Lung (tissue), 12 donors: ENCODE measurements around the gene OLIG2. TPM values are rescaled to one million over a fixed set of nuclear protein-coding genes. Genes with fewer than 3 reads are reported as not detected.
A peak's percentile ranks its signal among the peaks of the same experiment; 100 is the strongest.

Experiments used
- ATAC-seq: fragments of 200-7000 bp; cut with Tn5 transposase; one replicate; pipeline ENCODE4 v1.9.1; 2020; ENCODE audit warnings: moderate number of reproducible peaks; ENCODE audit not compliant: insufficient read depth, low FRiP score
- DNase-seq, 3 donors: peaks; one replicate each; pipeline ENCODE4 v3.0.0-alpha.2; 2013 to 2017
- H3K27ac ChIP-seq, 2 donors: one replicate each; pipeline ENCODE4 v1.5.1; 2013; ENCODE audit warnings: mild to moderate bottlenecking in 2 of 2, moderate library complexity in 2 of 2, control low read depth in 1 of 2, inconsistent platforms in 1 of 2, low read depth in 1 of 2, low read length in 1 of 2
- H3K27me3 ChIP-seq, 3 donors: one replicate each; pipeline ENCODE4 v1.5.1; 2013; ENCODE audit warnings: low read length in 2 of 3; ENCODE audit not compliant: control insufficient read depth in 3 of 3, insufficient read depth in 3 of 3
- H3K36me3 ChIP-seq, 4 donors: one replicate each; pipeline ENCODE4 v1.5.1; 2013; ENCODE audit warnings: low read length in 4 of 4, mild to moderate bottlenecking in 1 of 4, moderate library complexity in 1 of 4; ENCODE audit not compliant: control insufficient read depth in 4 of 4, insufficient read depth in 4 of 4
- H3K4me1 ChIP-seq, 5 donors: one replicate each; pipeline ENCODE4 v1.5.1; 2013; ENCODE audit warnings: low read length in 5 of 5, mild to moderate bottlenecking in 2 of 5, moderate library complexity in 1 of 5; ENCODE audit not compliant: control insufficient read depth in 5 of 5, insufficient read depth in 5 of 5
- H3K4me3 ChIP-seq: one replicate; pipeline ENCODE4 v1.5.1; 2013; ENCODE audit warnings: mild to moderate bottlenecking, control low read depth, moderate library complexity
- H3K9ac ChIP-seq, 2 donors: one replicate each; pipeline ENCODE4 v1.5.1; 2013; ENCODE audit warnings: low read length in 2 of 2, control low read depth in 1 of 2; ENCODE audit not compliant: insufficient read depth in 1 of 2
- H3K9me3 ChIP-seq, 4 donors: one replicate each; pipeline ENCODE4 v1.5.1; 2013; ENCODE audit warnings: low read length in 3 of 4, mild to moderate bottlenecking in 1 of 4, moderate library complexity in 1 of 4; ENCODE audit not compliant: control insufficient read depth in 4 of 4, insufficient read depth in 3 of 4
- WGBS, 2 donors: extraction: QIAGEN DNeasy Blood & Tissue Kit; methylation state at CpG; one replicate each; pipeline ENCODE4 v1.1.7; 2013; 5-methylcytosine and 5-hydroxymethylcytosine counted together
- polyA plus RNA-seq, 2 donors: library from polyadenylated mRNA; stranded (reverse); fragments of 200-250 nt; gene quantifications; one replicate each; pipeline ENCODE4 v1.2.1, GENCODE V29; 2013
- total RNA-seq, 2 donors: library from RNA; depleted of rRNA in 1 of 2; stranded (reverse); fragments of >200 nt in 1 of 2; gene quantifications; one replicate each; pipeline ENCODE4 v1.2.1, GENCODE V29; 2014 to 2021
- TF ChIP-seq, protein P1 (sequence below): IDR thresholded peaks from 2 replicates; pipeline ENCODE4 v1.5.1; 2012; ENCODE audit warnings: mild to moderate bottlenecking; ENCODE audit errors: control extremely low read depth, extremely low read depth
- donor health status: control.
- donor health status: control.
- donor health status: Bipolar disorder and iron deficiency.
- donor health status: healthy.
- donor health status: DM: yes; HTN: yes; CAD: no.

Gene OLIG2
- total and polyA plus RNA-seq, 4 donors: 0.04 to 1.3 (median 0.63) TPM

GRCh38 chr21:32990666-32991065, 35.1 kb upstream of the OLIG2 start:
- TF ChIP-seq, protein P1, sequence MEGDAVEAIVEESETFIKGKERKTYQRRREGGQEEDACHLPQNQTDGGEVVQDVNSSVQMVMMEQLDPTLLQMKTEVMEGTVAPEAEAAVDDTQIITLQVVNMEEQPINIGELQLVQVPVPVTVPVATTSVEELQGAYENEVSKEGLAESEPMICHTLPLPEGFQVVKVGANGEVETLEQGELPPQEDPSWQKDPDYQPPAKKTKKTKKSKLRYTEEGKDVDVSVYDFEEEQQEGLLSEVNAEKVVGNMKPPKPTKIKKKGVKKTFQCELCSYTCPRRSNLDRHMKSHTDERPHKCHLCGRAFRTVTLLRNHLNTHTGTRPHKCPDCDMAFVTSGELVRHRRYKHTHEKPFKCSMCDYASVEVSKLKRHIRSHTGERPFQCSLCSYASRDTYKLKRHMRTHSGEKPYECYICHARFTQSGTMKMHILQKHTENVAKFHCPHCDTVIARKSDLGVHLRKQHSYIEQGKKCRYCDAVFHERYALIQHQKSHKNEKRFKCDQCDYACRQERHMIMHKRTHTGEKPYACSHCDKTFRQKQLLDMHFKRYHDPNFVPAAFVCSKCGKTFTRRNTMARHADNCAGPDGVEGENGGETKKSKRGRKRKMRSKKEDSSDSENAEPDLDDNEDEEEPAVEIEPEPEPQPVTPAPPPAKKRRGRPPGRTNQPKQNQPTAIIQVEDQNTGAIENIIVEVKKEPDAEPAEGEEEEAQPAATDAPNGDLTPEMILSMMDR: no peak
- 72 to 78% methylated on average over 6 of the region's 6 CpGs for WGBS, 2 donors
- Histone ChIP-seq H3K4me1 (no peaks in the 10 kb centered on the region), H3K9me3 (peaks cover 0 to 4% (median 2%) of the 10 kb centered on the region in 4 donors), H3K9ac (no peak overlapping the region), H3K4me3 (no peak overlapping the region), H3K27me3 (peaks cover 0 to 13% (median 11%) of the 10 kb centered on the region in 3 donors), H3K27ac (no peak overlapping the region), H3K36me3 (no peaks in the 10 kb centered on the region)
- DNase-seq: no peak
- no peak for ATAC-seq

DNA sequence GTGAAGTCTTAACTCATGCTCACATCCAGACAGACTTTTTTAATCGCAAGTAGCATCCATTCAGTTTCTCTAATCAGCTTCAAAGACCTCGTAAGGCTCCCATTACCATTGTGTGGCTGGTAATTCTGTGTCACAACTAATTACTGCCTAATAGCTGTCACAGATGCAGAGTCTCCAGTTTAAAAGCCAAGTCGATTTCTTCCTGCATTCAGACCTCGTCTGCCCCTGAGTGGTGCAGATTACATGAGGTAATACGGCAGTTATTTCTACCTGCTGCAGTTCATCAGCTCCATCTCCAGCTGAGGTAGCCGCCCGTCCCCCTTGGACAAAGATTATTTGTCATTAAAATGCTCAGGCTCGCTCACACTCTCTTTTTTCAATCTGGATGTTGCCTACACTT, 34.4 kb upstream of the OLIG2 start:
- Histone ChIP-seq H3K36me3 (no peaks in the 10 kb centered on the region), H3K4me1 (no peaks in the 10 kb centered on the region), H3K4me3 (no peak overlapping the region), H3K9me3 (peaks cover 0 to 4% (median 2%) of the 10 kb centered on the region in 4 donors), H3K27ac (no peak overlapping the region), H3K9ac (no peak overlapping the region), H3K27me3 (peaks cover 0 to 13% (median 11%) of the 10 kb centered on the region in 3 donors)
- DNase-seq: no peak
- ATAC-seq: no peak
- WGBS, 2 donors: 51 to 59% methylated on average over 8 of the region's 8 CpGs
- TF ChIP-seq, protein P1: no peak

GRCh38 chr21:32993894-32994293, 31.8 kb upstream of the OLIG2 start:
- DNase-seq (no peak), ATAC-seq (no peak)
- TF ChIP-seq, protein P1: no peak
- no peaks in the 10 kb centered on the region for H3K36me3 ChIP-seq
- WGBS, 2 donors: 86 to 91% methylated on average over 3 of the region's 3 CpGs
- H3K9ac ChIP-seq: no peak overlapping the region
- peaks cover 0 to 13% (median 11%) of the 10 kb centered on the region in 3 donors for H3K27me3 ChIP-seq
- H3K9me3 ChIP-seq: peaks cover 0 to 2% (median 0%) of the 10 kb centered on the region in 4 donors
- no peak overlapping the region for H3K27ac ChIP-seq
- H3K4me3 ChIP-seq: no peak overlapping the region
- H3K4me1 ChIP-seq: no peaks in the 10 kb centered on the region

- H3K4me1 ChIP-seq: no peaks in the 10 kb centered on the region
- H3K4me3 ChIP-seq: no peak overlapping the region
- no peaks in the 10 kb centered on the region for H3K36me3 ChIP-seq
- DNase-seq (peak in 1 of 3 donors; percentile 7), ATAC-seq (no peak)
- H3K9ac ChIP-seq: no peak overlapping the region
- H3K27me3 ChIP-seq: peaks cover 0 to 13% (median 10%) of the 10 kb centered on the region in 3 donors
- no peak overlapping the region for H3K27ac ChIP-seq
- WGBS, 2 donors: 47 to 50% methylated on average over 3 of the region's 3 CpGs
- TF ChIP-seq, protein P1: peak; percentile 2
- H3K9me3 ChIP-seq: peaks cover 0 to 2% (median 0%) of the 10 kb centered on the region in 4 donors
These were observed 31.4 kb upstream of the OLIG2 start for GRCh38 chr21:32994305-32994704.
